K562 (cell line): ENCODE measurements around the gene PDZK1IP1. TPM values are rescaled to one million over a fixed set of nuclear protein-coding genes. Genes with fewer than 3 reads are reported as not detected.

Experiments used
- ATF7 ChIP-seq: fragments of 450-650 bp; IDR thresholded peaks from 2 replicates; pipeline ENCODE4 v1.7.1; 2014; ENCODE audit warnings: mild to moderate bottlenecking, moderate library complexity
- CCNT2 ChIP-seq: IDR thresholded peaks from 2 replicates; pipeline ENCODE4 v1.6.1; 2011; ENCODE audit warnings: borderline replicate concordance, low read depth, mild to moderate bottlenecking, moderate library complexity, mixed read lengths, low read length; ENCODE audit not compliant: insufficient read length; ENCODE audit errors: extremely low read depth
- CHD2 ChIP-seq: IDR thresholded peaks from 2 replicates; pipeline ENCODE4 v1.6.1; 2011; ENCODE audit warnings: low read depth, low read length
- ELF4 ChIP-seq: fragments of 450-650 bp; formaldehyde crosslinking; IDR thresholded peaks from 2 replicates; pipeline ENCODE4 v1.4.0; 2022; ENCODE audit warnings: missing genetic modification characterization
- FOXJ2 ChIP-seq: fragments of 200-800 bp; sonication (Bioruptor generic); IDR thresholded peaks from 2 replicates; pipeline ENCODE4 v1.6.1; 2016; ENCODE audit warnings: missing genetic modification characterization, missing compliant biosample characterization
- GATA2 ChIP-seq: sonication (generic); formaldehyde crosslinking; IDR thresholded peaks from 2 replicates; pipeline ENCODE4 v1.4.0; 2020; ENCODE audit warnings: mild to moderate bottlenecking, missing genetic modification reagents
- POLR2AphosphoS5 ChIP-seq: IDR thresholded peaks from 2 replicates; pipeline ENCODE4 v1.6.1; 2011; ENCODE audit warnings: mild to moderate bottlenecking, low read depth, low read length, moderate library complexity; ENCODE audit not compliant: control insufficient read depth, insufficient read depth
- TAL1 ChIP-seq: fragments of 450-650 bp; IDR thresholded peaks from 2 replicates; pipeline ENCODE4 v1.6.1; 2016; ENCODE audit warnings: mild to moderate bottlenecking
- ZBTB8A ChIP-seq: fragments of 450-650 bp; IDR thresholded peaks from 2 replicates; pipeline ENCODE4 v1.6.1; 2018; ENCODE audit warnings: mild to moderate bottlenecking, moderate library complexity; ENCODE audit not compliant: partially characterized antibody
- ZKSCAN8 ChIP-seq: fragments of 200-800 bp; sonication (Bioruptor generic); IDR thresholded peaks from 2 replicates; pipeline ENCODE4 v1.6.1; 2016; ENCODE audit warnings: missing genetic modification characterization, missing compliant biosample characterization
- polyA plus RNA-seq, 8 experiments: library from polyadenylated mRNA; depleted of rRNA in 4 of 8; stranded (reverse) in 5 of 8; unstranded in 3 of 8; fragments of >200 nt; fragmentation: Nextera tagmentation in 2 of 8; fragmentation: Illumina TruSeq in 1 of 8; extraction: Ambion mirVana in 2 of 8; extraction: Trizol in 1 of 8; gene quantifications; 2 replicates each; pipeline versions ENCODE4 v1.2.1 to v1.2.3, GENCODE V29; 2011 to 2014; ENCODE audit warnings: inconsistent platforms in 1 of 8, missing spikeins in 1 of 8
- total RNA-seq, 7 experiments: library from RNA; depleted of rRNA in 6 of 7; stranded (reverse); fragments of >200 nt in 6 of 7; fragmentation: Illumina TruSeq in 2 of 7; extraction: Trizol in 2 of 7; gene quantifications; 2 replicates each; pipeline versions ENCODE4 v1.2.1 to v1.2.3, GENCODE V29; 2011 to 2021; ENCODE audit warnings: low replicate concordance in 1 of 7
- TF ChIP-seq, protein P1 (sequence below), 2 experiments: fragments of 450-650 bp; formaldehyde crosslinking in 1 of 2; IDR thresholded peaks; 2 replicates each; pipeline versions ENCODE4 v1.4.0 to v1.6.1; 2014 to 2020; ENCODE audit warnings: mild to moderate bottlenecking in 2 of 2, borderline replicate concordance in 1 of 2, low read depth in 1 of 2
- TF ChIP-seq, protein P2 (sequence below): fragments of 250-450 bp; sonication (Bioruptor Pico); IDR thresholded peaks from 2 replicates; pipeline ENCODE4 v1.8.0; 2021; ENCODE audit warnings: mild to moderate bottlenecking, moderate library complexity
- TF ChIP-seq, protein P3 (sequence below): sonication (generic); formaldehyde crosslinking; IDR thresholded peaks from 2 replicates; pipeline ENCODE4 v1.8.0; 2023; ENCODE audit warnings: mild to moderate bottlenecking, missing genetic modification reagents

Gene PDZK1IP1
- total and polyA plus RNA-seq, 9 of the 15 experiments (the other 6 are each of a cell fraction or from before 2014, with no cell fraction given) = 0.17 to 0.68 (median 0.53) TPM; not detected in 2

DNA sequence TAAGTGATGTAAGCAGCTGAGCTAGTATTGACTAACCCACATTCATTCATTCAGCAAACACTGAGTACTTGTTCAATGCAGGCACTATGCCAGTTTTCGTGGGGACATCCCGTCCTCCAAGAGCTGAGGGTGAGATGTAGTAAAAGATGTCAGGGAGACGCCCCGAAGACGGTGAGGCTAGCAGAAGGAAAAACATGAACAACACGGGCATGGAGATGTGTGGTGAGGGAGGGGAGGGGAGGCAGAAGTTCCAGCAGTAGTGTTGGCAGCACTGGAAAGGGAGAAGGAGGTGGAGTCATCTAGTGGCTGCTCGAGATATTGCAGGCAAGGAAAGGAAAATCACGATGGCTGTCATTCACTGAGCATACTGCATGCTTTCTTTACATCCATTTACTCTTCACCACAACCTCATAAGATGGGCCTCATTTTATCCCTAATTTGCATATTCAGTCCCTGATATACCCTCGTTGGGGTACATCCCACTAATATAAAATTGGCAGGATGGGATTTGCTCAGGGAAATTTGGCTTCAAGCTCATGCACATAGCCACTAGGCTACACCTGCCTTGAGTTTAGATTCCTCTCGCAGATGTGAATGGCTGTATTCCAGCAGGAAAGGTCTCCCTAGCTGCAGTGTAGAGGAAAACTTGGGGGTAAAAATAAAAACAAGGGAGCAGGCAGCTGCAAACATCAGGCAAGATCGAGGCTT is 14.5 kb downstream of the PDZK1IP1 start (continued):
- TF ChIP-seq, protein P1, sequence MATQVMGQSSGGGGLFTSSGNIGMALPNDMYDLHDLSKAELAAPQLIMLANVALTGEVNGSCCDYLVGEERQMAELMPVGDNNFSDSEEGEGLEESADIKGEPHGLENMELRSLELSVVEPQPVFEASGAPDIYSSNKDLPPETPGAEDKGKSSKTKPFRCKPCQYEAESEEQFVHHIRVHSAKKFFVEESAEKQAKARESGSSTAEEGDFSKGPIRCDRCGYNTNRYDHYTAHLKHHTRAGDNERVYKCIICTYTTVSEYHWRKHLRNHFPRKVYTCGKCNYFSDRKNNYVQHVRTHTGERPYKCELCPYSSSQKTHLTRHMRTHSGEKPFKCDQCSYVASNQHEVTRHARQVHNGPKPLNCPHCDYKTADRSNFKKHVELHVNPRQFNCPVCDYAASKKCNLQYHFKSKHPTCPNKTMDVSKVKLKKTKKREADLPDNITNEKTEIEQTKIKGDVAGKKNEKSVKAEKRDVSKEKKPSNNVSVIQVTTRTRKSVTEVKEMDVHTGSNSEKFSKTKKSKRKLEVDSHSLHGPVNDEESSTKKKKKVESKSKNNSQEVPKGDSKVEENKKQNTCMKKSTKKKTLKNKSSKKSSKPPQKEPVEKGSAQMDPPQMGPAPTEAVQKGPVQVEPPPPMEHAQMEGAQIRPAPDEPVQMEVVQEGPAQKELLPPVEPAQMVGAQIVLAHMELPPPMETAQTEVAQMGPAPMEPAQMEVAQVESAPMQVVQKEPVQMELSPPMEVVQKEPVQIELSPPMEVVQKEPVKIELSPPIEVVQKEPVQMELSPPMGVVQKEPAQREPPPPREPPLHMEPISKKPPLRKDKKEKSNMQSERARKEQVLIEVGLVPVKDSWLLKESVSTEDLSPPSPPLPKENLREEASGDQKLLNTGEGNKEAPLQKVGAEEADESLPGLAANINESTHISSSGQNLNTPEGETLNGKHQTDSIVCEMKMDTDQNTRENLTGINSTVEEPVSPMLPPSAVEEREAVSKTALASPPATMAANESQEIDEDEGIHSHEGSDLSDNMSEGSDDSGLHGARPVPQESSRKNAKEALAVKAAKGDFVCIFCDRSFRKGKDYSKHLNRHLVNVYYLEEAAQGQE (IDR thresholded peaks at IDR 0.05; ENCODE audit: borderline replicate concordance) = peak; percentile 47
- TF ChIP-seq, protein P1 (CRISPR knock-in tag; IDR thresholded peaks at IDR 0.05; ENCODE audit: low read depth) = no peak
- TF ChIP-seq TAL1 (no peak), FOXJ2 (tag) (no peak), ELF4 (CRISPR knock-in tag) (peak; percentile 61; the same call in 1 of the 2 replicates), CCNT2 (no peak), ATF7 (peak; percentile 39; the same call in 1 of the 2 replicates), CHD2 (no peak), ZBTB8A (no peak), POLR2AphosphoS5 (no peak), ZKSCAN8 (CRISPR knock-in tag) (no peak), GATA2 (CRISPR knock-in tag) (no peak)
- TF ChIP-seq, protein P2, sequence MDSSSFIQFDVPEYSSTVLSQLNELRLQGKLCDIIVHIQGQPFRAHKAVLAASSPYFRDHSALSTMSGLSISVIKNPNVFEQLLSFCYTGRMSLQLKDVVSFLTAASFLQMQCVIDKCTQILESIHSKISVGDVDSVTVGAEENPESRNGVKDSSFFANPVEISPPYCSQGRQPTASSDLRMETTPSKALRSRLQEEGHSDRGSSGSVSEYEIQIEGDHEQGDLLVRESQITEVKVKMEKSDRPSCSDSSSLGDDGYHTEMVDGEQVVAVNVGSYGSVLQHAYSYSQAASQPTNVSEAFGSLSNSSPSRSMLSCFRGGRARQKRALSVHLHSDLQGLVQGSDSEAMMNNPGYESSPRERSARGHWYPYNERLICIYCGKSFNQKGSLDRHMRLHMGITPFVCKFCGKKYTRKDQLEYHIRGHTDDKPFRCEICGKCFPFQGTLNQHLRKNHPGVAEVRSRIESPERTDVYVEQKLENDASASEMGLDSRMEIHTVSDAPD = no peak
- TF ChIP-seq, protein P3, sequence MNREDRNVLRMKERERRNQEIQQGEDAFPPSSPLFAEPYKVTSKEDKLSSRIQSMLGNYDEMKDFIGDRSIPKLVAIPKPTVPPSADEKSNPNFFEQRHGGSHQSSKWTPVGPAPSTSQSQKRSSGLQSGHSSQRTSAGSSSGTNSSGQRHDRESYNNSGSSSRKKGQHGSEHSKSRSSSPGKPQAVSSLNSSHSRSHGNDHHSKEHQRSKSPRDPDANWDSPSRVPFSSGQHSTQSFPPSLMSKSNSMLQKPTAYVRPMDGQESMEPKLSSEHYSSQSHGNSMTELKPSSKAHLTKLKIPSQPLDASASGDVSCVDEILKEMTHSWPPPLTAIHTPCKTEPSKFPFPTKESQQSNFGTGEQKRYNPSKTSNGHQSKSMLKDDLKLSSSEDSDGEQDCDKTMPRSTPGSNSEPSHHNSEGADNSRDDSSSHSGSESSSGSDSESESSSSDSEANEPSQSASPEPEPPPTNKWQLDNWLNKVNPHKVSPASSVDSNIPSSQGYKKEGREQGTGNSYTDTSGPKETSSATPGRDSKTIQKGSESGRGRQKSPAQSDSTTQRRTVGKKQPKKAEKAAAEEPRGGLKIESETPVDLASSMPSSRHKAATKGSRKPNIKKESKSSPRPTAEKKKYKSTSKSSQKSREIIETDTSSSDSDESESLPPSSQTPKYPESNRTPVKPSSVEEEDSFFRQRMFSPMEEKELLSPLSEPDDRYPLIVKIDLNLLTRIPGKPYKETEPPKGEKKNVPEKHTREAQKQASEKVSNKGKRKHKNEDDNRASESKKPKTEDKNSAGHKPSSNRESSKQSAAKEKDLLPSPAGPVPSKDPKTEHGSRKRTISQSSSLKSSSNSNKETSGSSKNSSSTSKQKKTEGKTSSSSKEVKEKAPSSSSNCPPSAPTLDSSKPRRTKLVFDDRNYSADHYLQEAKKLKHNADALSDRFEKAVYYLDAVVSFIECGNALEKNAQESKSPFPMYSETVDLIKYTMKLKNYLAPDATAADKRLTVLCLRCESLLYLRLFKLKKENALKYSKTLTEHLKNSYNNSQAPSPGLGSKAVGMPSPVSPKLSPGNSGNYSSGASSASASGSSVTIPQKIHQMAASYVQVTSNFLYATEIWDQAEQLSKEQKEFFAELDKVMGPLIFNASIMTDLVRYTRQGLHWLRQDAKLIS (CRISPR knock-in tag) = no peak
